ENCODE results near the gene CENPM. TPM values are rescaled to one million over a fixed set of nuclear protein-coding genes. Genes with fewer than 3 reads are reported as not detected.

Gene CENPM
- total and polyA plus RNA-seq, 2 experiments from 2014 or later: 50.0 to 61.6 TPM

GRCh38 chr22:41935509-41935908, 11.4 kb downstream of the CENPM start:
- peaks cover 10% of the 10 kb centered on the region for H4K20me1 ChIP-seq (replicated peaks; ENCODE audit: insufficient read depth)
- Mint-ChIP-seq H3K9me3 (no peaks in the 10 kb centered on the region), H3K36me3 (ENCODE audit: low read depth) (peaks cover 40% of the 10 kb centered on the region), H3K4me1 (peaks cover 4% of the 10 kb centered on the region; the same call in 2 of the 3 replicates), H3K4me3 (no peak overlapping the region; the same call in 2 of the 3 replicates), H3K27ac (no peak overlapping the region), H3K27me3 (ENCODE audit: insufficient read depth, low read depth, poor library complexity) (peaks cover 17% of the 10 kb centered on the region)
- TF ChIP-seq NANOG (IDR thresholded peaks at IDR 0.05; ENCODE audit: borderline replicate concordance): no peak
- TF ChIP-seq ETS1 (IDR thresholded peaks at IDR 0.05): no peak
- no peak for TF ChIP-seq JUNB (IDR thresholded peaks at IDR 0.05; ENCODE audit: unreplicated experiment)
- H3K36me3 ChIP-seq (ENCODE audit: insufficient read depth): peaks cover 8% of the 10 kb centered on the region; the same call in 1 of the 2 replicates
- ATAC-seq: no peak
- DNase-seq (ENCODE audit: low spot score): no peak
- no peak overlapping the region for H3K27ac ChIP-seq (ENCODE audit: low read depth)
- H2AFZ ChIP-seq: no peak overlapping the region
- no peak overlapping the region for H3K4me2 ChIP-seq
- peaks cover 8% of the 10 kb centered on the region for H3F3A ChIP-seq (replicated peaks; ENCODE audit: low read depth)
- H3K27me3 ChIP-seq (ENCODE audit: insufficient read depth): 0 out of 2 replicates have a peak, but pooled peaks cover 2% of the 10 kb centered on the region
- H3K4me3 ChIP-seq: no peak overlapping the region
- H3K79me2 ChIP-seq (replicated peaks; ENCODE audit: insufficient read depth): no peaks in the 10 kb centered on the region
- H3K9me2 ChIP-seq (ENCODE audit: insufficient read depth): no peaks in the 10 kb centered on the region
- H3K4me1 ChIP-seq (ENCODE audit: insufficient read depth): no peaks in the 10 kb centered on the region

- Histone ChIP-seq H3K36me3 (ENCODE audit: insufficient read depth) (peaks cover 4% of the 10 kb centered on the region; the same call in 1 of the 2 replicates), H3K27me3 (ENCODE audit: insufficient read depth) (0 out of 2 replicates have a peak, but pooled peaks cover 4% of the 10 kb centered on the region), H3K4me2 (no peak overlapping the region), H3K4me1 (ENCODE audit: insufficient read depth) (no peaks in the 10 kb centered on the region), H3K9me2 (ENCODE audit: insufficient read depth) (no peaks in the 10 kb centered on the region), H3K4me3 (no peak overlapping the region), H3F3A (replicated peaks; ENCODE audit: low read depth) (peaks cover 2% of the 10 kb centered on the region), H2AFZ (no peak overlapping the region), H3K79me2 (replicated peaks; ENCODE audit: insufficient read depth) (no peaks in the 10 kb centered on the region), H4K20me1 (replicated peaks; ENCODE audit: insufficient read depth) (peaks cover 10% of the 10 kb centered on the region), H3K27ac (ENCODE audit: low read depth) (no peak overlapping the region)
- Mint-ChIP-seq H3K27me3 (ENCODE audit: insufficient read depth, low read depth, poor library complexity) (peaks cover 20% of the 10 kb centered on the region), H3K9me3 (no peaks in the 10 kb centered on the region), H3K4me3 (no peak overlapping the region), H3K36me3 (ENCODE audit: low read depth) (peaks cover 35% of the 10 kb centered on the region), H3K27ac (no peak overlapping the region), H3K4me1 (peaks cover 4% of the 10 kb centered on the region; the same call in 2 of the 3 replicates)
- ATAC-seq (no peak), DNase-seq (ENCODE audit: low spot score) (no peak)
- TF ChIP-seq ZNF114 (CRISPR knock-in tag; IDR thresholded peaks at IDR 0.05) (no peak), EZH2phosphoT487 (IDR thresholded peaks at IDR 0.05; ENCODE audit: unreplicated experiment) (no peak), POLR2AphosphoS5 (IDR thresholded peaks at IDR 0.05; ENCODE audit: low read depth) (no peak), NANOG (IDR thresholded peaks at IDR 0.05; ENCODE audit: borderline replicate concordance) (no peak), ZNF462 (CRISPR knock-in tag; IDR thresholded peaks at IDR 0.05) (no peak), EZH2 (IDR thresholded peaks at IDR 0.05; ENCODE audit: low read depth, unreplicated experiment) (no peak)
Measured at GRCh38 chr22:41935015-41935351, 12.0 kb downstream of the CENPM start.

Measured in GM23338 (cell line).